HG02678 (cell line): ENCODE data around the gene ATXN10.
"Not testable (repeated sequence)": the region's sequence is repeated elsewhere in the genome, so short reads cannot be mapped to it uniquely, and the experiment has no call there.

Experiments used
- ATAC-seq: cut with Tn5 transposase; IDR thresholded peaks from one replicate; pipeline ENCODE4 v1.9.1; 2021; ENCODE audit warnings: mild to moderate bottlenecking, moderate library complexity; ENCODE audit not compliant: unreplicated experiment

Gene ATXN10

GRCh38 chr22:45676024-45676423 is 4.4 kb downstream of the ATXN10 start:
- ATAC-seq: no peak

- ATAC-seq: no peak
Observed at GRCh38 chr22:45677063-45677462, 5.4 kb downstream of the ATXN10 start.

- no peak for ATAC-seq
Observed at GRCh38 chr22:45678961-45679912, 7.6 kb downstream of the ATXN10 start.

- no peak for ATAC-seq
Observed at GRCh38 chr22:45680932-45681700, 9.5 kb downstream of the ATXN10 start.

GRCh38 chr22:45682064-45682463 is 10.4 kb downstream of the ATXN10 start:
- no peak for ATAC-seq

GRCh38 chr22:45682773-45683172 is 11.1 kb downstream of the ATXN10 start:
- ATAC-seq: not testable (repeated sequence)

GRCh38 chr22:45683248-45683647 is 11.6 kb downstream of the ATXN10 start:
- no peak for ATAC-seq

GRCh38 chr22:45683680-45684079 is 12.0 kb downstream of the ATXN10 start:
- ATAC-seq: no peak

- no peak for ATAC-seq
Observed at GRCh38 chr22:45684169-45684568, 12.5 kb downstream of the ATXN10 start.

- ATAC-seq: no peak
Observed at GRCh38 chr22:45684752-45685574, 13.3 kb downstream of the ATXN10 start.

GRCh38 chr22:45686004-45686403 is 14.4 kb downstream of the ATXN10 start:
- ATAC-seq: no peak

GRCh38 chr22:45686836-45687235 is 15.2 kb downstream of the ATXN10 start:
- ATAC-seq: no peak

- ATAC-seq: no peak
Observed at GRCh38 chr22:45688600-45689080, 17.0 kb downstream of the ATXN10 start.

GRCh38 chr22:45689211-45689610 is 17.6 kb downstream of the ATXN10 start:
- no peak for ATAC-seq

- ATAC-seq: no peak
Observed at GRCh38 chr22:45690008-45690407, 18.4 kb downstream of the ATXN10 start.

- ATAC-seq: no peak
Observed at GRCh38 chr22:45692549-45692948, 20.9 kb downstream of the ATXN10 start.

- no peak for ATAC-seq
Observed at GRCh38 chr22:45693835-45694234, 22.2 kb downstream of the ATXN10 start.

- no peak for ATAC-seq
Observed at GRCh38 chr22:45696227-45696626, 24.6 kb downstream of the ATXN10 start.

- ATAC-seq: no peak
Observed at GRCh38 chr22:45698094-45698493, 26.5 kb downstream of the ATXN10 start.

GRCh38 chr22:45702981-45703380 is 31.3 kb downstream of the ATXN10 start:
- ATAC-seq: no peak

- ATAC-seq: no peak
Observed at GRCh38 chr22:45703758-45704157, 32.1 kb downstream of the ATXN10 start.
